ENCODE measurements around the gene LAMA5.

Gene LAMA5

GRCh38 chr20:62404112-62404665, 37.1 kb upstream of the LAMA5 start:
- no peak for DNase-seq (ENCODE audit: low read depth, low spot score)

- no peak for DNase-seq (ENCODE audit: low read depth, low spot score)
These were observed 36.2 kb upstream of the LAMA5 start for GRCh38 chr20:62403331-62403730.

GRCh38 chr20:62402456-62403150, 35.5 kb upstream of the LAMA5 start:
- no peak for DNase-seq (ENCODE audit: low read depth, low spot score)

GRCh38 chr20:62401331-62401779, 34.2 kb upstream of the LAMA5 start:
- DNase-seq (ENCODE audit: low read depth, low spot score) = no peak

- no peak for DNase-seq (ENCODE audit: low read depth, low spot score)
These were observed 33.4 kb upstream of the LAMA5 start for GRCh38 chr20:62400541-62400940.

- DNase-seq (ENCODE audit: low read depth, low spot score) = no peak
These were observed 32.9 kb upstream of the LAMA5 start for GRCh38 chr20:62400021-62400420.

GRCh38 chr20:62398120-62398821, 31.2 kb upstream of the LAMA5 start:
- no peak for DNase-seq (ENCODE audit: low read depth, low spot score)

GRCh38 chr20:62396367-62397239, 29.5 kb upstream of the LAMA5 start:
- DNase-seq (ENCODE audit: low read depth, low spot score) = no peak

GRCh38 chr20:62395311-62396242, 28.5 kb upstream of the LAMA5 start:
- DNase-seq (ENCODE audit: low read depth, low spot score) = no peak

- DNase-seq (ENCODE audit: low read depth, low spot score) = no peak
These were observed 27.4 kb upstream of the LAMA5 start for GRCh38 chr20:62394248-62395245.

- DNase-seq (ENCODE audit: low read depth, low spot score) = no peak
These were observed 26.7 kb upstream of the LAMA5 start for GRCh38 chr20:62393830-62394229.

- DNase-seq (ENCODE audit: low read depth, low spot score) = no peak
These were observed 26.2 kb upstream of the LAMA5 start for GRCh38 chr20:62393335-62393665.

- no peak for DNase-seq (ENCODE audit: low read depth, low spot score)
These were observed 25.7 kb upstream of the LAMA5 start for GRCh38 chr20:62392621-62393334.

- no peak for DNase-seq (ENCODE audit: low read depth, low spot score)
These were observed 24.9 kb upstream of the LAMA5 start for GRCh38 chr20:62392077-62392418.

- DNase-seq (ENCODE audit: low read depth, low spot score) = no peak
These were observed 24.3 kb upstream of the LAMA5 start for GRCh38 chr20:62391165-62392076.

GRCh38 chr20:62390317-62391164, 23.4 kb upstream of the LAMA5 start:
- no peak for DNase-seq (ENCODE audit: low read depth, low spot score)

GRCh38 chr20:62389601-62390087, 22.5 kb upstream of the LAMA5 start:
- DNase-seq (ENCODE audit: low read depth, low spot score) = no peak
